AG04450 (cell line): ENCODE measurements around the gene OR6K3. TPM values are rescaled to one million over a fixed set of nuclear protein-coding genes. Genes with fewer than 3 reads are reported as not detected.

Experiments used
- CTCF ChIA-PET: fragments of 300-600, 350-600 bp; formaldehyde crosslinking; extraction: SDS; loops from one replicate; lab custom pipeline; 2022; ENCODE audit warnings: antibody characterized with exemption, inconsistent platforms; lab: Charles Lee
- POLR2A ChIA-PET: fragments of 350-600 bp; formaldehyde crosslinking; extraction: SDS; loops from one replicate; lab custom pipeline; 2021; ENCODE audit warnings: antibody characterized with exemption, inconsistent platforms; lab: Yijun Ruan, JAX
- DNase-seq: peaks from one replicate; pipeline ENCODE4 v3.0.0-alpha.2; 2011; ENCODE audit warnings: low read depth, low spot score
- H3K27ac ChIP-seq: one replicate; pipeline ENCODE4 v1.5.1; 2012; ENCODE audit warnings: low read depth, low read length, control low read depth
- H3K27me3 ChIP-seq: one replicate; pipeline ENCODE4 v1.6.0; 2012; ENCODE audit warnings: low read length; ENCODE audit not compliant: control insufficient read depth, insufficient read depth
- H3K4me3 ChIP-seq: 2 replicates; pipeline ENCODE4 v1.5.1; 2011; ENCODE audit warnings: mild to moderate bottlenecking, low read depth, low read length, control low read depth
- H3K9me3 ChIP-seq: 2 replicates; pipeline ENCODE4 v1.5.1; 2012; ENCODE audit warnings: low read length; ENCODE audit not compliant: control insufficient read depth, insufficient read depth
- polyA plus RNA-seq: library from polyadenylated mRNA; depleted of rRNA; stranded (reverse); fragments of >200 nt; gene quantifications from 2 replicates; pipeline ENCODE4 v1.2.3, GENCODE V29; 2011
- TF ChIP-seq, protein P1 (sequence below): IDR thresholded peaks from 2 replicates; pipeline ENCODE4 v1.5.1; 2011; ENCODE audit warnings: low read depth, low read length, control low read depth, inconsistent platforms

Gene OR6K3
- polyA plus RNA-seq, 1 experiment = not detected

DNA sequence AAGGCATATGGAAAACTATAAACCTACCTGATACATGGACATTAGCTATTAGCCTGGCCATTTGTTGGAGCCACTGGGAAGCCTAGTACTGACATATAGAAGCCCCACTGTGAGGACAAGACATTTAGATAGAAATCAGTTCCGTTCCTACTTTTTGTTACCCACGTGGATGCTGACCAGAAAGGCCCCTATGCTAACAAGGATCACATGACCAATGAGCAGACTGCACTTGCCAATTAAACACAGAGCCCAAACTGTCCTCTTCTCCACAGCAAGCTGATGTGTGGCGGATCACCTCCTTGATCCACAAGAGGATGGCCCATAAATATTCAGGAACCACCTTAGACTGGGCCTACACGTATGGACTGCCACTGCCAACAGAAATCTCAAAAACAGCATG, 11.2 kb upstream of the OR6K3 start:
- DNase-seq = no peak
- ChIA-PET CTCF (no interaction called here), POLR2A (no interaction called here)
- H3K9me3 ChIP-seq = no peaks in the 10 kb centered on the region
- TF ChIP-seq, protein P1, sequence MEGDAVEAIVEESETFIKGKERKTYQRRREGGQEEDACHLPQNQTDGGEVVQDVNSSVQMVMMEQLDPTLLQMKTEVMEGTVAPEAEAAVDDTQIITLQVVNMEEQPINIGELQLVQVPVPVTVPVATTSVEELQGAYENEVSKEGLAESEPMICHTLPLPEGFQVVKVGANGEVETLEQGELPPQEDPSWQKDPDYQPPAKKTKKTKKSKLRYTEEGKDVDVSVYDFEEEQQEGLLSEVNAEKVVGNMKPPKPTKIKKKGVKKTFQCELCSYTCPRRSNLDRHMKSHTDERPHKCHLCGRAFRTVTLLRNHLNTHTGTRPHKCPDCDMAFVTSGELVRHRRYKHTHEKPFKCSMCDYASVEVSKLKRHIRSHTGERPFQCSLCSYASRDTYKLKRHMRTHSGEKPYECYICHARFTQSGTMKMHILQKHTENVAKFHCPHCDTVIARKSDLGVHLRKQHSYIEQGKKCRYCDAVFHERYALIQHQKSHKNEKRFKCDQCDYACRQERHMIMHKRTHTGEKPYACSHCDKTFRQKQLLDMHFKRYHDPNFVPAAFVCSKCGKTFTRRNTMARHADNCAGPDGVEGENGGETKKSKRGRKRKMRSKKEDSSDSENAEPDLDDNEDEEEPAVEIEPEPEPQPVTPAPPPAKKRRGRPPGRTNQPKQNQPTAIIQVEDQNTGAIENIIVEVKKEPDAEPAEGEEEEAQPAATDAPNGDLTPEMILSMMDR = no peak
- no peaks in the 10 kb centered on the region for H3K27me3 ChIP-seq
- no peak overlapping the region for H3K27ac ChIP-seq
- no peak overlapping the region for H3K4me3 ChIP-seq

DNA sequence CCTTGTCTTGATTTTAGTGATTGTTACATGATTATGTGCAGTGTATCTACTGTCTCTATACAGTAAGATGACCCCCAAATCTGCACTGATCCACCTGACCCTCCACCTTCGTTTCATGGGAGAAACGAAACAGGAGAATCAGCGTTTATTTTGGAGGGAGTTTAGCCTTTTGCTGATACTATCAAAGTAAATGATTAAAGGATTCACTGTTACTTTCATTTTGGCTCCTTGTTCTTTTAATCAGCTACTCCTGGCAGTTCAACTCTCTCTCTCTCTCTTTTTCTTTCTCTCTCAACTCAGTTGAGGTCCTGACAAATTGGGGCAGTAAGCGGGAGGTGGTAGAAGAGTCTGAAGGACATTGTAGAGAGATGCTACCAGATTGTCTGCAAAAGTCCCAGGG, 9.9 kb upstream of the OR6K3 start:
- Histone ChIP-seq H3K27ac (no peak overlapping the region), H3K9me3 (no peaks in the 10 kb centered on the region), H3K27me3 (no peaks in the 10 kb centered on the region), H3K4me3 (no peak overlapping the region)
- ChIA-PET CTCF (interaction anchor here (0.7 kb wide), 1 partner anchor 10 kb away, joined by 4 read pairs; no protein-coding TSS in a partner anchor), POLR2A (no interaction called here)
- TF ChIP-seq, protein P1 = no peak
- no peak for DNase-seq

DNA sequence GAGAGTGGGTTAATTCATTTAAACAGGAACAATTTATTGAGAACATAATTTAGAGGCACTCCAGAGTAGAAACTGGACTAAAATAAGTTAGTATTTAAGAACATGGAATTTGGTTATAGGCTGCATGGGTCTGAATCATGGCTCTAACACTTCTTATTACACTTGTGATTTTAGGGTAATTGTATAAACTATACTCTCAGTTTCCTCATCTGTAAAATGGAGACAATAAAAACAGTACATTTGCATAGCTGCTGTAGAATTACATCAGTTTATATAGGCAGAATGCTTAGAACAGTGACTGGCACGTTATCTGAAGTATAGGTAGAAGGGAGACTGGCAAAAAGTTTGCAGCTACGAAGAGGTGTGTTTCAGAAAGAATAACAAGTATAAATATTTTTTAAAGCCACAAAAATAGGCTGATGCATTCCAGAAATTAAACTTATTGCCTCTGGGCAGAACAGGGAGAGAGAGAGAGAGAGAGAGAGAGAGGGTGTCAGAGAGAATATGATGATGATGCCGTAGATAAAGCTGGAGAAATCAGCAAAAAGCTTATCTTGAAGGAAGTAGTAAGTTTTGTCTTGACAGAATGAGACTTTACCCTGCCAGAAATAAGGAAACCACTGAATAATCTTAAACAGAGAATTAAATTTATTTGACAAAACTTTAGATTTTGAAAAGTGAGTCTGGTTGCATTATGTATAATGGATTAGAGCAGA, 8.1 kb upstream of the OR6K3 start:
- Histone ChIP-seq H3K9me3 (no peaks in the 10 kb centered on the region), H3K27me3 (no peaks in the 10 kb centered on the region), H3K4me3 (no peak overlapping the region), H3K27ac (no peak overlapping the region)
- ChIA-PET CTCF (no interaction called here), POLR2A (no interaction called here)
- no peak for DNase-seq
- TF ChIP-seq, protein P1 = no peak

DNA sequence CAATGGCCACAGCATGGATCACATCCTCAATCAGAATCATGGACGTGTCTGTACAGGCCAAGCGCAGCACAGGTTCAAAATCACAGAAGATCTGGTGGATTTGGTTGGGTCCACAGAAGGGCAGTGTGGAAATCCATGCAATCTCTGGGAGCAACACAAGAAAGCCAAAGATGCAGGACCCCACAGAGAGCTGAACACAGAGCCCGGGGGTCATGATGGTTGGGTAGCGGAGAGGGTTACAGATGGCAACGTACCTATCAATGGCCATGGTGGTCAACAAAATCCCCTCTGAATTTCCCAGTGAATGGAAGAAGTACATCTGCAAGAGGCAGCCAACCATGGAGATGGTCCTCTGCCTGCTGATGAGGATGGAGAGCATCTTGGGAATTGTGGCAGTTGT, 3.9 kb upstream of the OR6K3 start:
- no peak overlapping the region for H3K27ac ChIP-seq
- no peaks in the 10 kb centered on the region for H3K27me3 ChIP-seq
- ChIA-PET POLR2A (no interaction called here), CTCF (interaction anchor here (0.8 kb wide), 1 partner anchor 274 kb away, joined by 3 read pairs; no protein-coding TSS in a partner anchor)
- DNase-seq = no peak
- TF ChIP-seq, protein P1 = no peak
- no peaks in the 10 kb centered on the region for H3K9me3 ChIP-seq
- no peak overlapping the region for H3K4me3 ChIP-seq

DNA sequence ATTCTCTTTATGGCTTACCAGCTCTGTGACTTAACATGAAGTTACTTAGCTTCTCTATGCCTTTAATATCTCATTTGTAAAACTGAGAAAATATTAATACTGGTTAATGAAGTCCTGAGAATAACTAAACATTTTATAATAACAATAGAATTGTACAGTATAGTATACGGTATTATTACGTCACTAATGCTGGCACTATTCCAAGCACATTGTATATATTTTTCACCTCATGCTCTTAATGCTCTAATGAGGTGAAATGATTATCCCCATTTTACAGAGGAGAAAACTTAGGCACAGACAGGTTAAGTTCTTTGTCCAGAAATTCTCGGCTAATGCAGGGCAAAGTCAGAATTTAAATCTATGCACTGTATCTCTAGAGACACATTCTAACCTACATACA, 856 bp downstream of the OR6K3 start:
- POLR2A ChIA-PET = no interaction called here

More for the DNA sequence above, 856 bp downstream of the OR6K3 start:
- Histone ChIP-seq H3K27me3 (no peaks in the 10 kb centered on the region), H3K27ac (no peak overlapping the region), H3K4me3 (no peak overlapping the region), H3K9me3 (no peaks in the 10 kb centered on the region)
- DNase-seq = no peak
- TF ChIP-seq, protein P1 = no peak
- CTCF ChIA-PET = no interaction called here
